Adipose tissue (tissue), 3 donors: Measurements from ENCODE around the gene PTH1R. TPM values are rescaled to one million over a fixed set of nuclear protein-coding genes. Genes with fewer than 3 reads are reported as not detected.

Source experiments
- H3K27ac ChIP-seq: one replicate; pipeline ENCODE4 v1.5.1; 2013; ENCODE audit warnings: low read depth, low read length
- WGBS, 3 donors: extraction: QIAGEN DNeasy Blood & Tissue Kit; methylation state at CpG; one replicate each; pipeline ENCODE4 v1.1.7; 2013; 5-methylcytosine and 5-hydroxymethylcytosine counted together
- polyA plus RNA-seq, 3 donors: library from polyadenylated mRNA; stranded (reverse); fragments of 200-250 nt; gene quantifications; one replicate each; pipeline ENCODE4 v1.2.3, GENCODE V29; 2013
- donor health status: healthy with polysubstance abuse.
- donor health status: Bipolar disorder and iron deficiency.
- donor health status: healthy.

PTH1R gene
- polyA plus RNA-seq, 3 donors, result 6.1 to 62.9 (median 44.7) TPM

GRCh38 chr3:46875560-46875959 lies 2.0 kb upstream of the PTH1R start:
- WGBS, 3 donors, result 91 to 92% (median 92%) methylated on average over 9 of the region's 9 CpGs
- H3K27ac ChIP-seq, result no peak overlapping the region

- H3K27ac ChIP-seq, result no peak overlapping the region
- WGBS, 3 donors, result 90 to 92% (median 91%) methylated on average over 10 of the region's 10 CpGs
Observed at GRCh38 chr3:46876313-46877300, 914 bp upstream of the PTH1R start.

GRCh38 chr3:46878781-46879436 lies 1.4 kb downstream of the PTH1R start:
- H3K27ac ChIP-seq, result no peak overlapping the region
- WGBS, 3 donors, result 65 to 71% (median 71%) methylated on average over 2 of the region's 2 CpGs

- H3K27ac ChIP-seq, result no peak overlapping the region
- whole genome bisulfite sequencing, 3 donors, result 35 to 39% (median 39%) methylated on average over 29 of the region's 29 CpGs
Observed at GRCh38 chr3:46880884-46881595, 3.5 kb downstream of the PTH1R start.

GRCh38 chr3:46881596-46882376 lies 4.3 kb downstream of the PTH1R start:
- no peak overlapping the region for H3K27ac ChIP-seq
- 1 to 4% (median 3%) methylated on average over 57 to 82 of the region's 83 CpGs for WGBS, 3 donors

- H3K27ac ChIP-seq, result no peak overlapping the region
- WGBS, 3 donors, result 0 to 1% (median 1%) methylated on average over 47 to 72 of the region's 72 CpGs
Observed at GRCh38 chr3:46882377-46883053, 5.0 kb downstream of the PTH1R start.

- no peak overlapping the region for H3K27ac ChIP-seq
- WGBS, 3 donors, result 5 to 7% (median 6%) methylated on average over 32 to 71 of the region's 78 CpGs
Observed at GRCh38 chr3:46883054-46883829, 5.7 kb downstream of the PTH1R start.

- H3K27ac ChIP-seq, result no peak overlapping the region
- 48 to 60% (median 60%) methylated on average over 4 of the region's 4 CpGs for WGBS, 3 donors
Observed at GRCh38 chr3:46883830-46884185, 6.3 kb downstream of the PTH1R start.

- no peak overlapping the region for H3K27ac ChIP-seq
- 51 to 71% (median 66%) methylated on average over 5 of the region's 5 CpGs for WGBS, 3 donors
Observed at GRCh38 chr3:46884427-46884826, 6.9 kb downstream of the PTH1R start.

GRCh38 chr3:46884929-46885328 lies 7.4 kb downstream of the PTH1R start:
- 90 to 96% (median 93%) methylated on average over 7 of the region's 7 CpGs for WGBS, 3 donors
- no peak overlapping the region for H3K27ac ChIP-seq

GRCh38 chr3:46885612-46886011 lies 8.1 kb downstream of the PTH1R start:
- WGBS, 3 donors, result 91 to 100% (median 95%) methylated on average over 3 of the region's 3 CpGs
- no peak overlapping the region for H3K27ac ChIP-seq

GRCh38 chr3:46887980-46888494 lies 10.5 kb downstream of the PTH1R start:
- H3K27ac ChIP-seq, result no peak overlapping the region
- WGBS, 3 donors, result 75 to 78% (median 77%) methylated on average over 7 of the region's 7 CpGs

GRCh38 chr3:46888705-46889104 lies 11.2 kb downstream of the PTH1R start:
- 71 to 85% (median 78%) methylated on average over 13 of the region's 13 CpGs for WGBS, 3 donors
- H3K27ac ChIP-seq, result no peak overlapping the region

GRCh38 chr3:46889381-46890110 lies 12.0 kb downstream of the PTH1R start:
- WGBS, 3 donors, result 49 to 67% (median 57%) methylated on average over 6 of the region's 6 CpGs
- no peak overlapping the region for H3K27ac ChIP-seq

- WGBS, 3 donors, result 100% methylated on average over 1 of the region's 1 CpG
- no peak overlapping the region for H3K27ac ChIP-seq
Observed at GRCh38 chr3:46890132-46890531, 12.6 kb downstream of the PTH1R start.

GRCh38 chr3:46891132-46891531 lies 13.6 kb downstream of the PTH1R start:
- no peak overlapping the region for H3K27ac ChIP-seq
- 91 to 95% (median 94%) methylated on average over 3 of the region's 3 CpGs for WGBS, 3 donors
